Caco-2 (cell line): ENCODE data around the gene CCDC85C. TPM values are rescaled to one million over a fixed set of nuclear protein-coding genes. Genes with fewer than 3 reads are reported as not detected.

ENCODE experiments used
- BruUV-seq: library from RNA; stranded (reverse); fragments of 400-500 nt; replicated peaks from 2 replicates; lab custom pipeline; 2021; lab: Mats Ljungman, UMichigan
- CTCF ChIA-PET: fragments of 300-600 bp; sonication (Branson Sonifier 250); formaldehyde crosslinking; loops from one replicate; lab custom pipeline; 2022; ENCODE audit warnings: antibody characterized with exemption; lab: Charles Lee
- POLR2A ChIA-PET: fragments of 300-600 bp; sonication (Branson Sonifier 250); formaldehyde crosslinking; loops from one replicate; lab custom pipeline; 2022; ENCODE audit warnings: antibody characterized with exemption; lab: Charles Lee
- DNase-seq, 2 experiments: peaks; one replicate each; pipeline versions ENCODE4 v3.0.0 to v3.0.0-alpha.2; 2020 to 2022
- H3K27me3 ChIP-seq: replicated peaks from 2 replicates; pipeline ENCODE4 v1.6.0; 2011; ENCODE audit warnings: low read length; ENCODE audit not compliant: control insufficient read depth, insufficient read depth
- H3K36me3 ChIP-seq: 2 replicates; pipeline ENCODE4 v1.5.1; 2011; ENCODE audit warnings: low read length; ENCODE audit not compliant: control insufficient read depth, insufficient read depth
- H3K4me1 ChIP-seq: fragments of 250-450 bp; sonication (Bioruptor Pico); 2 replicates; pipeline ENCODE4 v1.5.1; 2020; ENCODE audit warnings: mild to moderate bottlenecking
- H3K4me3 ChIP-seq: 2 replicates; pipeline ENCODE4 v1.5.1; 2011; ENCODE audit warnings: low read depth, mild to moderate bottlenecking, control low read depth, low read length
- H3K9me3 ChIP-seq: fragments of 250-450 bp; sonication (Bioruptor Pico); 2 replicates; pipeline ENCODE4 v1.5.1; 2020; ENCODE audit warnings: mild to moderate bottlenecking, moderate library complexity
- H3K27ac Mint-ChIP-seq: one replicate; pipeline ENCODE4 v1.8.0; 2022; ENCODE audit warnings: mixed read lengths; ENCODE audit not compliant: unreplicated experiment
- H3K27me3 Mint-ChIP-seq: one replicate; pipeline ENCODE4 v1.8.0; 2022; ENCODE audit warnings: mixed read lengths; ENCODE audit not compliant: insufficient read depth, unreplicated experiment
- H3K36me3 Mint-ChIP-seq: one replicate; pipeline ENCODE4 v1.8.0; 2022; ENCODE audit warnings: mild to moderate bottlenecking, mixed read lengths; ENCODE audit not compliant: insufficient read depth, unreplicated experiment
- H3K4me1 Mint-ChIP-seq: one replicate; pipeline ENCODE4 v1.8.0; 2022; ENCODE audit warnings: low read depth, mixed read lengths; ENCODE audit not compliant: unreplicated experiment
- H3K4me3 Mint-ChIP-seq: one replicate; pipeline ENCODE4 v1.8.0; 2022; ENCODE audit warnings: mild to moderate bottlenecking, moderate library complexity, mixed read lengths; ENCODE audit not compliant: unreplicated experiment
- H3K9me3 Mint-ChIP-seq: one replicate; pipeline ENCODE4 v1.8.0; 2022; ENCODE audit warnings: mixed read lengths; ENCODE audit not compliant: unreplicated experiment
- intact Hi-C: fragments of 100-400 bp; cut with micrococcal nuclease; formaldehyde crosslinking; loops from one replicate; pipeline ENCODE4 v1.10.0; 2022; ENCODE audit not compliant: unreplicated experiment
- total RNA-seq: library from RNA; stranded (reverse); gene quantifications from 2 replicates; pipeline ENCODE4 v1.2.3, GENCODE V29; 2022
- TF ChIP-seq, protein P1 (sequence below), 2 experiments: fragments of 200-600 bp in 1 of 2; IDR thresholded peaks; 1 replicate in 1 of 2; 2 replicates in 1 of 2; pipeline versions ENCODE4 v1.5.1 to v1.8.0; 2011 to 2022; ENCODE audit warnings: antibody characterized with exemption in 1 of 2, control low read depth in 1 of 2, inconsistent platforms in 1 of 2, low read depth in 1 of 2, low read length in 1 of 2, mild to moderate bottlenecking in 1 of 2, moderate library complexity in 1 of 2; ENCODE audit not compliant: insufficient read depth in 1 of 2, severe bottlenecking in 1 of 2, unreplicated experiment in 1 of 2

The CCDC85C gene
- total RNA-seq, 1 experiment from 2014 or later = 76.2 TPM

DNA sequence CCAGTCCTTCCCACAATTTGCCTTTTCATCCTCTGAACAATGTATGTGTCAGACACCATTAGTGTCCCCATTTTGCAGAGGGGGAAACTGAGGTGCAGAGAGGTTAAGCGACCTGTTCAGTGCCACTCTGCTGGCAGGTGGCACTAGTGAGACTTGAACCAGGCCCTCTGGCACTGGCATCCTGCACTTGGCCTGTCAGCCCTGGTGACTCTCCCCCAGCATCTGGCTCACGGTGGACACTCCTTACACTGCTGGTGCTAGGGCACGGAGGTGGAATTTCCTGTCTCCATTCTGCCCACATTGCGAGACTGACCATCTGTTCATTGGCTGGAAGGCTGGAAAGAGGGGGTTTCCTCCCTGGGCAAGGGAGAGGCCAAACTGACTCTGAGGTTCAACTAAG, 74.1 kb downstream of the CCDC85C start:
- Mint-ChIP-seq H3K36me3 (peaks cover 26% of the 10 kb centered on the region), H3K4me1 (peaks cover 6% of the 10 kb centered on the region), H3K27me3 (no peaks in the 10 kb centered on the region), H3K9me3 (no peaks in the 10 kb centered on the region), H3K27ac (no peak overlapping the region), H3K4me3 (no peak overlapping the region)
- intact Hi-C loops = no loop called here
- Histone ChIP-seq H3K9me3 (no peaks in the 10 kb centered on the region), H3K4me1 (peaks cover 7% of the 10 kb centered on the region), H3K4me3 (no peak overlapping the region), H3K36me3 (no peaks in the 10 kb centered on the region), H3K27me3 (no peaks in the 10 kb centered on the region)
- TF ChIP-seq, protein P1, sequence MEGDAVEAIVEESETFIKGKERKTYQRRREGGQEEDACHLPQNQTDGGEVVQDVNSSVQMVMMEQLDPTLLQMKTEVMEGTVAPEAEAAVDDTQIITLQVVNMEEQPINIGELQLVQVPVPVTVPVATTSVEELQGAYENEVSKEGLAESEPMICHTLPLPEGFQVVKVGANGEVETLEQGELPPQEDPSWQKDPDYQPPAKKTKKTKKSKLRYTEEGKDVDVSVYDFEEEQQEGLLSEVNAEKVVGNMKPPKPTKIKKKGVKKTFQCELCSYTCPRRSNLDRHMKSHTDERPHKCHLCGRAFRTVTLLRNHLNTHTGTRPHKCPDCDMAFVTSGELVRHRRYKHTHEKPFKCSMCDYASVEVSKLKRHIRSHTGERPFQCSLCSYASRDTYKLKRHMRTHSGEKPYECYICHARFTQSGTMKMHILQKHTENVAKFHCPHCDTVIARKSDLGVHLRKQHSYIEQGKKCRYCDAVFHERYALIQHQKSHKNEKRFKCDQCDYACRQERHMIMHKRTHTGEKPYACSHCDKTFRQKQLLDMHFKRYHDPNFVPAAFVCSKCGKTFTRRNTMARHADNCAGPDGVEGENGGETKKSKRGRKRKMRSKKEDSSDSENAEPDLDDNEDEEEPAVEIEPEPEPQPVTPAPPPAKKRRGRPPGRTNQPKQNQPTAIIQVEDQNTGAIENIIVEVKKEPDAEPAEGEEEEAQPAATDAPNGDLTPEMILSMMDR (IDR thresholded peaks at IDR 0.05; ENCODE audit: insufficient read depth in 1 of 2, low read depth in 1 of 2, low read length in 1 of 2, severe bottlenecking in 1 of 2, unreplicated experiment in 1 of 2) = no peak
- no TSS peak for BruUV-seq
- CTCF ChIA-PET = no interaction called here
- POLR2A ChIA-PET = no interaction called here
- no peak for DNase-seq

GRCh38 chr14:99527427-99528076, 76.5 kb downstream of the CCDC85C start:
- H3K27ac Mint-ChIP-seq = no peak overlapping the region
- no peak overlapping the region for H3K4me3 Mint-ChIP-seq
- TF ChIP-seq, protein P1 (IDR thresholded peaks at IDR 0.05; ENCODE audit: insufficient read depth in 1 of 2, low read depth in 1 of 2, low read length in 1 of 2, severe bottlenecking in 1 of 2, unreplicated experiment in 1 of 2) = no peak
- Histone ChIP-seq H3K9me3 (no peaks in the 10 kb centered on the region), H3K27me3 (no peaks in the 10 kb centered on the region), H3K36me3 (no peaks in the 10 kb centered on the region), H3K4me1 (peaks cover 27% of the 10 kb centered on the region), H3K4me3 (no peak overlapping the region)
- no peaks in the 10 kb centered on the region for H3K9me3 Mint-ChIP-seq
- peaks cover 8% of the 10 kb centered on the region for H3K4me1 Mint-ChIP-seq
- no peaks in the 10 kb centered on the region for H3K27me3 Mint-ChIP-seq
- POLR2A ChIA-PET = no interaction called here
- DNase-seq = no peak
- H3K36me3 Mint-ChIP-seq = peaks cover 38% of the 10 kb centered on the region
- no TSS peak for BruUV-seq
- intact Hi-C loops = no loop called here
- CTCF ChIA-PET = no interaction called here

GRCh38 chr14:99527026-99527425, 77.0 kb downstream of the CCDC85C start:
- TF ChIP-seq, protein P1 (IDR thresholded peaks at IDR 0.05; ENCODE audit: insufficient read depth in 1 of 2, low read depth in 1 of 2, low read length in 1 of 2, severe bottlenecking in 1 of 2, unreplicated experiment in 1 of 2) = no peak
- Histone ChIP-seq H3K27me3 (no peaks in the 10 kb centered on the region), H3K4me3 (no peak overlapping the region), H3K4me1 (peaks cover 33% of the 10 kb centered on the region), H3K9me3 (no peaks in the 10 kb centered on the region), H3K36me3 (no peaks in the 10 kb centered on the region)
- ChIA-PET CTCF (interaction anchor here (2.5 kb wide), 1 partner anchor 78 kb away, joined by 12 read pairs; the partner anchor contains the start of gene CCDC85C), POLR2A (no interaction called here)
- H3K27ac Mint-ChIP-seq = no peak overlapping the region
- BruUV-seq = no TSS peak
- peaks cover 43% of the 10 kb centered on the region for H3K36me3 Mint-ChIP-seq
- intact Hi-C loops = no loop called here
- no peaks in the 10 kb centered on the region for H3K9me3 Mint-ChIP-seq
- H3K27me3 Mint-ChIP-seq = no peaks in the 10 kb centered on the region
- H3K4me3 Mint-ChIP-seq = no peak overlapping the region
- H3K4me1 Mint-ChIP-seq = peaks cover 8% of the 10 kb centered on the region
- no peak for DNase-seq
